ENCODE data around the gene MFSD11. TPM values are rescaled to one million over a fixed set of nuclear protein-coding genes. Genes with fewer than 3 reads are reported as not detected.
"Not testable (repeated sequence)": the region's sequence is repeated elsewhere in the genome, so short reads cannot be mapped to it uniquely, and the experiment has no call there.

The MFSD11 gene
- total RNA-seq, 2 donors from 2014 or later, result 49.7 to 52.3 TPM

GRCh38 chr17:76704805-76705204 lies 33.1 kb upstream of the MFSD11 start:
- ATAC-seq (ENCODE audit: insufficient number of reproducible peaks, low FRiP score, low read depth), result no peak
- H3K9me3 ChIP-seq, result no peaks in the 10 kb centered on the region
- peak overlapping the region in 1 of 2 donors; percentile 2 for H3K27ac ChIP-seq
- no peaks in the 10 kb centered on the region for H3K36me3 ChIP-seq
- H3K4me1 ChIP-seq (ENCODE audit: control insufficient read depth in 1 of 2, low read depth in 2 of 2), result peaks cover 22 to 63% of the 10 kb centered on the region in 2 donors
- DNase-seq (ENCODE audit: low spot score), result no peak
- H3K27me3 ChIP-seq (replicated peaks; ENCODE audit: insufficient read depth), result no peaks in the 10 kb centered on the region
- TF ChIP-seq, protein P1, sequence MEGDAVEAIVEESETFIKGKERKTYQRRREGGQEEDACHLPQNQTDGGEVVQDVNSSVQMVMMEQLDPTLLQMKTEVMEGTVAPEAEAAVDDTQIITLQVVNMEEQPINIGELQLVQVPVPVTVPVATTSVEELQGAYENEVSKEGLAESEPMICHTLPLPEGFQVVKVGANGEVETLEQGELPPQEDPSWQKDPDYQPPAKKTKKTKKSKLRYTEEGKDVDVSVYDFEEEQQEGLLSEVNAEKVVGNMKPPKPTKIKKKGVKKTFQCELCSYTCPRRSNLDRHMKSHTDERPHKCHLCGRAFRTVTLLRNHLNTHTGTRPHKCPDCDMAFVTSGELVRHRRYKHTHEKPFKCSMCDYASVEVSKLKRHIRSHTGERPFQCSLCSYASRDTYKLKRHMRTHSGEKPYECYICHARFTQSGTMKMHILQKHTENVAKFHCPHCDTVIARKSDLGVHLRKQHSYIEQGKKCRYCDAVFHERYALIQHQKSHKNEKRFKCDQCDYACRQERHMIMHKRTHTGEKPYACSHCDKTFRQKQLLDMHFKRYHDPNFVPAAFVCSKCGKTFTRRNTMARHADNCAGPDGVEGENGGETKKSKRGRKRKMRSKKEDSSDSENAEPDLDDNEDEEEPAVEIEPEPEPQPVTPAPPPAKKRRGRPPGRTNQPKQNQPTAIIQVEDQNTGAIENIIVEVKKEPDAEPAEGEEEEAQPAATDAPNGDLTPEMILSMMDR (IDR thresholded peaks at IDR 0.05), result no peak
- no peak overlapping the region for H3K4me3 ChIP-seq

- peak overlapping the region; percentile 31 to 98 for H3K27ac ChIP-seq
- no peaks in the 10 kb centered on the region for H3K9me3 ChIP-seq
- ATAC-seq (ENCODE audit: insufficient number of reproducible peaks, low FRiP score, low read depth) (no peak), DNase-seq (ENCODE audit: low spot score) (no peak)
- H3K4me3 ChIP-seq, result no peak overlapping the region
- H3K27me3 ChIP-seq (replicated peaks; ENCODE audit: insufficient read depth), result no peaks in the 10 kb centered on the region
- H3K4me1 ChIP-seq (ENCODE audit: control insufficient read depth in 1 of 2, low read depth in 2 of 2), result peaks cover 18 to 52% of the 10 kb centered on the region in 2 donors
- TF ChIP-seq, protein P1 (IDR thresholded peaks at IDR 0.05), result no peak
- H3K36me3 ChIP-seq, result no peaks in the 10 kb centered on the region
Observed at GRCh38 chr17:76706817-76707216, 31.1 kb upstream of the MFSD11 start.

DNA sequence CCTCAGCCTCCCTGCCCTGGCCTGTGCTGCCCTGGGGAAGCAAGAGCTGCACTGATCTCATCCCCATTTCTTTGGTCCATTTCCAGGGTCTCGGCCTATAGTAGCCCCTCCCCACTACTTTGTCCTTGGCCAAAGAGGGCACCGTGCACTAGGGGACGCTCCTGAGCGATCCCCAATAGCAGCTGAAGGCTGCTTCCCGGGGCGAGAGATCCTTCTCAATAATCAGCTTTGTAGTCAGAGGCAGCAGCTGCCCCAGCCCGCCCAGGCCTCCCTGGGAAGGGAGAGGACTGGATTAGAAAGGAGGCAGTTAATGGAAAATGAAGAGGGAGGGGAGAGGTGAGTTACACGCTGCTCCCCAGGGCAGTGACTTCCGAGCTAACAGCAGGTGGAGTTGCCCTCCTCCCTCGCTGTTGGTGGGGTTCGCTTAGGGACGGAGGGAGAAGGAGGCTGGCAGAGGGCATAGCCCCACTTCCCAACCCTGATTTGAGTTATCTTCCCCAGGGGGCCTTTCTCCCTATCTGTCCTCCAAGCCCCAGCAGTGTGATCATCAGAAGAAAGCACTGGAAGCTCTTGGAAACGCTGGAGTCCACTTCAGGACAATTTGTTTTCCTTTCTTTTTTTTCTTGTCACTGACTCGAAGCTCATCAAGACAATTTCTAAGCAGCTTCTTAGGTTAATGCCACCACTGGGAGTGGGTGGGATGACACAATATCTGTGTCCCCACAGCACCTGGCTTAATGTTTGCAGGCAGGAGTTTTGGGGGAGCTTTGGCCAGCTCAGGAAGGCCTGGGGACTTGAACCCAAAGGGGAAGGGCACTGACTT lies 29.7 kb upstream of the MFSD11 start:
- H3K4me3 ChIP-seq, result peak overlapping the region; percentile 74
- TF ChIP-seq, protein P1 (IDR thresholded peaks at IDR 0.05), result no peak
- H3K27ac ChIP-seq, result peak overlapping the region; percentile 95 to 98
- no peaks in the 10 kb centered on the region for H3K9me3 ChIP-seq
- peaks cover 18 to 51% of the 10 kb centered on the region in 2 donors for H3K4me1 ChIP-seq (ENCODE audit: control insufficient read depth in 1 of 2, low read depth in 2 of 2)
- H3K27me3 ChIP-seq (replicated peaks; ENCODE audit: insufficient read depth), result no peaks in the 10 kb centered on the region
- no peak for DNase-seq (ENCODE audit: low spot score)
- no peaks in the 10 kb centered on the region for H3K36me3 ChIP-seq
- no peak for ATAC-seq (ENCODE audit: insufficient number of reproducible peaks, low FRiP score, low read depth)

DNA sequence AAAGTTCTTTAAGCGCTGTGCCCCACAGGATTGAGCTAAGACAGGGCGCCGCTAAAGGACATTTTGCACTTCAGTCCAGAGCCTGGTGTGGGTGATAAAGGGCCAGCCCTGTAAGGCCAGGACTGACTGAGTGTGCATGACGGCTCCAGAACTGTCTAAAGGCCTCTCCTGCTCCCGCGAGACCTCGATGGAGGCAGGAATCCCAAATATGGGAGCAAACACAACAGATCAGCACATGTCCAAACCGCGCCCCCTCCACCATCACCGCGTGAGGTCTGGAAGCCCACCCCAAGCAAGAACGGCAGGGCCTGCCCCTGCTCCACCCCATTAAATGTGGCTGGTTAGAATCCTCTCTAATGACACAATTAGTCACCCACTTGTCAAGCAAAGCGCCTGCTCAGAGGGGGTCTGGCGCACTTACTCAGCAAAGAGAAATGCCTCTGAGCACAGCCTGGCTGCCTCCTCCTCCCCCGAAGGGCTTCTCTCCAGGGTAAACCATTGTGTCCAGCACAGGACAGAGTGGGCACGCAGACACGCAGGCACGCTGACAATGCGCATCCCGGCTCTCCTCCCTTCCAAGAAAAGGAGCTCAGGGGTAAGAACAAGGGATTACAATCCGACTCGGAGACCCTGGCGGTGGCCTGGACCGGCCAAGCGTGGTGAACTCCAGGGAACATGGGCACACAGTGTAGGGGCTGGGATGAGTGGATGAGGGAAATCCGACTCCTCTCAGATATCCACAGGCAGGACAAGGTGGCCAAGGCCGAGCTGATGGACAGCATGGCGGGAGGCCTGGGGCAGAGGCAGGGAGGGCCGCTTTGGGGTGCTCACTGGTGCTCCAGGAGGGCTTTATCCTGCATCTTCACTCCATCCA lies 28.6 kb upstream of the MFSD11 start:
- ATAC-seq (ENCODE audit: insufficient number of reproducible peaks, low FRiP score, low read depth) (peak; percentile 71), DNase-seq (ENCODE audit: low spot score) (peak; percentile 88)
- Histone ChIP-seq H3K36me3 (peaks cover 11% of the 10 kb centered on the region), H3K4me1 (ENCODE audit: control insufficient read depth in 1 of 2, low read depth in 2 of 2) (peaks cover 18 to 46% of the 10 kb centered on the region in 2 donors), H3K9me3 (no peaks in the 10 kb centered on the region), H3K4me3 (peak overlapping the region; percentile 74), H3K27ac (peak overlapping the region; percentile 95 to 98), H3K27me3 (replicated peaks; ENCODE audit: insufficient read depth) (no peaks in the 10 kb centered on the region)
- TF ChIP-seq, protein P1 (IDR thresholded peaks at IDR 0.05), result peak; percentile 10

DNA sequence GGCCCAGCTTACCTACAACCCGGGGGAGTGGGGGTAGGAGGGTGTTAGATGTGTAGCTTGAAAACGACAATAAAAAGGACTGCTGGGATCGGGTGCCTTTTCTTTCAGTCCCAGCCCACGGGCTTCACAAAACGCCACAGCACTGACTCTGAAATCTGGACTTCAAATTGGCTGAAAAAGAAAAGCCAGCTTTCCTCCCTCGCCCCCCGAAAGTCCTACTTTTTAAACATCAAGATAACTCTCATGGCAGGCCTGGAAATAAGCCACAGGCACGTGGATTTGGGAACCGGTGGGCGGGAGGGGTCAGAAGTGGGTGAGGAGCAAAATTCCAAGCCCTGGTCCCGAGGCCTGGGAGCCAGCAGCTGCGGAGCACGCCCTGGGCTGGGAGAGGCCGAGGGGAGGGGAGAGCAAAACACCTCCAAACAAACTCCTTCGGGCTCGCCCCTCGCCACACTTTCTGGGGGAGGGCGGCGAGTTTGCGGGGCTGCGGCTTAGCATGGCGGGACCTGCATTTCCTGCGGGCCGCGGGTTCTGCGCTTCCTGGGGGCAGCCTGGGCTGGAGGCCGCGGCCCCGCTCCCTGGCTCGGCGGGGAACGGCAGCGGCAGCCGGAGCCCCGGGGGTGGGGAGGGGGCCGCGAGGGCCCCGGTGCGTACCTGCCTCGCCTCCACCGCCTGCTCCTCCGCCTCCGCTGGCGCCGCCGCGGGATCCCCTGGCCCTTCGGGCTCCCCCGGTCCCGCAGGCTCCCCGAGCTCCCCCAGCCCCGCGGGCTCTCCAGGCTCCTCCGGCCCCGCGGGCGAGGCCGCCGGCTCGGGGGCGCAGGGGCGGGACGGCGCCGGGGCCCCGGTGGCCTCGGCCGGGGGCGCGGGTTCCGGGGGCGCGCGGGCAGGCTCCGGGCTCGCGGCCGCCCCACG lies 27.7 kb upstream of the MFSD11 start:
- peak overlapping the region; percentile 95 to 98 for H3K27ac ChIP-seq
- peaks cover 12% of the 10 kb centered on the region for H3K36me3 ChIP-seq
- peaks cover 18 to 55% of the 10 kb centered on the region in 2 donors for H3K4me1 ChIP-seq (ENCODE audit: control insufficient read depth in 1 of 2, low read depth in 2 of 2)
- H3K9me3 ChIP-seq; H3K27me3 ChIP-seq (replicated peaks; ENCODE audit: insufficient read depth); ATAC-seq (ENCODE audit: insufficient number of reproducible peaks, low FRiP score, low read depth); DNase-seq (ENCODE audit: low spot score): not testable (repeated sequence)
- peak overlapping the region; percentile 74 for H3K4me3 ChIP-seq

Measured in thoracic aorta (tissue), 2 donors.